Stomach (tissue), 19 donors: ENCODE results near the gene DNAH11. TPM values are rescaled to one million over a fixed set of nuclear protein-coding genes. Genes with fewer than 3 reads are reported as not detected.

Source experiments
- DNase-seq, 2 donors: peaks; one replicate each; pipeline versions ENCODE4 v3.0.0 to v3.0.0-alpha.2; 2013 to 2019
- H3K27ac ChIP-seq, 5 donors: fragments of 200-600 bp in 4 of 5; sonication (generic) in 4 of 5; one replicate each; pipeline ENCODE4 v1.5.1; 2013 to 2019; ENCODE audit warnings: mild to moderate bottlenecking in 1 of 5, moderate library complexity in 1 of 5
- H3K27me3 ChIP-seq, 3 donors: fragments of 200-600 bp; sonication (generic); one replicate each; pipeline ENCODE4 v1.5.1; 2017 to 2019; ENCODE audit warnings: mixed run types in 1 of 3
- H3K36me3 ChIP-seq, 4 donors: fragments of 200-600 bp; sonication (generic); 1 replicate in 3 of 4; 2 replicates in 1 of 4; pipeline ENCODE4 v1.5.1; 2016 to 2019
- H3K4me1 ChIP-seq, 4 donors: fragments of 200-600 bp; sonication (generic); one replicate each; pipeline ENCODE4 v1.5.1; 2016 to 2019
- H3K4me3 ChIP-seq, 4 donors: fragments of 200-600 bp; sonication (generic) in 3 of 4; one replicate each; pipeline ENCODE4 v1.5.1; 2016 to 2019; ENCODE audit warnings: mild to moderate bottlenecking in 1 of 4
- H3K9me3 ChIP-seq, 4 donors: fragments of 200-600 bp; sonication (generic); one replicate each; pipeline ENCODE4 v1.5.1; 2016 to 2019
- EP300 ChIP-seq: sonication (generic); formaldehyde crosslinking; IDR thresholded peaks from one replicate; pipeline ENCODE4 v1.6.1; 2017; ENCODE audit warnings: antibody characterized with exemption
- POLR2A ChIP-seq, 4 donors: fragments of 450-650 bp; IDR thresholded peaks; one replicate each; pipeline ENCODE4 v1.6.1; 2016; ENCODE audit warnings: antibody characterized with exemption in 4 of 4, control low read depth in 2 of 4, mild to moderate bottlenecking in 1 of 4, moderate library complexity in 1 of 4
- POLR2AphosphoS5 ChIP-seq, 3 donors: sonication (generic); formaldehyde crosslinking; IDR thresholded peaks; one replicate each; pipeline ENCODE4 v1.6.1; 2016; ENCODE audit warnings: antibody characterized with exemption in 3 of 3
- WGBS, 5 donors: extraction: QIAGEN DNeasy Blood & Tissue Kit in 3 of 5; methylation state at CpG; one replicate each; pipeline versions ENCODE4 v1.1.5 to v1.1.7; 2013 to 2018; 5-methylcytosine and 5-hydroxymethylcytosine counted together
- intact Hi-C: fragments of 100-400 bp; cut with DNase I; formaldehyde crosslinking; loops from one replicate; pipeline ENCODE4 v1.15.1; 2023; ENCODE audit warnings: low total_unique reads
- long read RNA-seq, 10 donors: transcript quantifications; one replicate each; lab custom pipeline, GENCODE V29; 2026
- polyA plus RNA-seq, 3 donors: library from polyadenylated mRNA; stranded (reverse); fragments of 200-250 nt; gene quantifications; one replicate each; pipeline ENCODE4 v1.2.3, GENCODE V29; 2013
- total RNA-seq, 5 donors: library from RNA; depleted of rRNA; stranded (reverse); fragments of >200 nt; gene quantifications; one replicate each; pipeline versions ENCODE4 v1.1.0 to v1.2.3, GENCODE V29; 2014 to 2016
- TF ChIP-seq, protein P1 (sequence below), 7 experiments: fragments of 450-650 bp in 4 of 7; fragments of 200-600 bp in 3 of 7; sonication (generic) in 3 of 7; IDR thresholded peaks; one replicate each; pipeline ENCODE4 v1.5.1; 2016 to 2019; ENCODE audit warnings: antibody characterized with exemption in 7 of 7, control low read depth in 2 of 7, mild to moderate bottlenecking in 1 of 7
- donor health status: healthy with polysubstance abuse.
- donor health status: Bipolar disorder and iron deficiency.
- donor health status: healthy.

The DNAH11 gene, protein sequence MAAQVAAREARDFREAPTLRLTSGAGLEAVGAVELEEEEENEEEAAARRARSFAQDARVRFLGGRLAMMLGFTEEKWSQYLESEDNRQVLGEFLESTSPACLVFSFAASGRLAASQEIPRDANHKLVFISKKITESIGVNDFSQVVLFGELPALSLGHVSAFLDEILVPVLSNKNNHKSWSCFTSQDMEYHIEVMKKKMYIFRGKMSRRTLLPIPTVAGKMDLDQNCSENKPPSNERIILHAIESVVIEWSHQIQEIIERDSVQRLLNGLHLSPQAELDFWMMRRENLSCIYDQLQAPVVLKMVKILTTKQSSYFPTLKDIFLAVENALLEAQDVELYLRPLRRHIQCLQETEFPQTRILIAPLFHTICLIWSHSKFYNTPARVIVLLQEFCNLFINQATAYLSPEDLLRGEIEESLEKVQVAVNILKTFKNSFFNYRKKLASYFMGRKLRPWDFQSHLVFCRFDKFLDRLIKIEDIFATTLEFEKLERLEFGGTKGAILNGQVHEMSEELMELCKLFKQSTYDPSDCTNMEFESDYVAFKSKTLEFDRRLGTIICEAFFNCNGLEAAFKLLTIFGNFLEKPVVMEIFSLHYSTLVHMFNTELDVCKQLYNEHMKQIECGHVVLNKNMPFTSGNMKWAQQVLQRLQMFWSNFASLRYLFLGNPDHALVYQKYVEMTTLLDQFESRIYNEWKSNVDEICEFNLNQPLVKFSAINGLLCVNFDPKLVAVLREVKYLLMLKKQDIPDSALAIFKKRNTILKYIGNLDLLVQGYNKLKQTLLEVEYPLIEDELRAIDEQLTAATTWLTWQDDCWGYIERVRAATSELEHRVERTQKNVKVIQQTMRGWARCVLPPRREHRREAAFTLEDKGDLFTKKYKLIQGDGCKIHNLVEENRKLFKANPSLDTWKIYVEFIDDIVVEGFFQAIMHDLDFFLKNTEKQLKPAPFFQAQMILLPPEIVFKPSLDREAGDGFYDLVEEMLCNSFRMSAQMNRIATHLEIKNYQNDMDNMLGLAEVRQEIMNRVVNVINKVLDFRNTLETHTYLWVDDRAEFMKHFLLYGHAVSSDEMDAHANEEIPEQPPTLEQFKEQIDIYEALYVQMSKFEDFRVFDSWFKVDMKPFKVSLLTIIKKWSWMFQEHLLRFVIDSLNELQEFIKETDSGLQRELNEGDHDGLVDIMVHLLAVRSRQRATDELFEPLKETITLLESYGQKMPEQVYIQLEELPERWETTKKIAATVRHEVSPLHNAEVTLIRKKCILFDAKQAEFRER (N-terminal part only)
- 1 to 10 TPM in 1 of 5 donors, under 1 TPM in 3, not detected in 1; under 0.01 to 1.7 (median 0.59) TPM for total RNA-seq
- 1 to 10 TPM in 1 of 3 donors, under 1 TPM in 2; under 0.01 to 2.6 (median 0.15) TPM for polyA plus RNA-seq
- long read RNA-seq, donor 1, result 0 reads
- long read RNA-seq, donor 2, result 0 reads
- long read RNA-seq, donor 3, result 0 reads
- long read RNA-seq, donor 4, result 0 reads
- long read RNA-seq, donor 5, result 0 reads
- long read RNA-seq, donor 6, partial matches to known transcripts, result 14 of 33 reads
- long read RNA-seq, donor 6, other reads (novel, unspliced or antisense), result 19 of 33 reads
- long read RNA-seq, donor 7, partial matches to known transcripts, result 13 of 24 reads
- long read RNA-seq, donor 7, other reads (novel, unspliced or antisense), result 11 of 24 reads
- long read RNA-seq, donor 8, result 0 reads
- long read RNA-seq, donor 9, partial matches to known transcripts, result 13 of 18 reads
- long read RNA-seq, donor 9, other reads (novel, unspliced or antisense), result 5 of 18 reads
- long read RNA-seq, donor 10, result 0 reads

DNA sequence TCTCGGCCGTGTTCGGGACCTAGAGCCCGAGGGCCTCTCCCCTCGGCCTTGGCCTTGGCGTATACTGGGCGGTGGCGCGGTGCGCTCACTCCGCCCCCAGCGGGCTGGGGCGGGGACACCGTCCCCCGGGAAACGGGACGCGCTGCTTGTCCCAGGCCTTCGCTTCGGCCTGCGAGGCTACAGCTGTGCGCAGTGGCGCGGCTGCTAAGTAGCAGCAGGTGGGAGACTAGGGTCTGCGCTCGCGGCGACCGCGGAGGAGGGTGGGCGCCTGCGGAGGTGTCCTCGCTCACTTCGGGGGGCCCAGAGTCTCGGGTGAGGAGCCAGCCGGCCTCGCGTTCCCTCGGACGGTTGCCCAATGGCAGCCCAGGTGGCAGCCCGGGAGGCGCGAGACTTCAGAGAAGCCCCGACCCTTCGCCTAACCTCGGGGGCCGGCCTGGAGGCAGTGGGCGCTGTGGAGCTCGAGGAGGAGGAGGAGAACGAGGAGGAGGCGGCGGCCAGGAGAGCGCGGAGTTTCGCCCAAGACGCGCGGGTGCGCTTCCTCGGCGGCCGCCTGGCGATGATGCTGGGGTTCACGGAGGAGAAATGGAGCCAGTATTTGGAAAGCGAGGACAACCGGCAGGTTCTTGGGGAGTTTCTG lies at the start of gene DNAH11:
Gene DNAH11 (plus strand): TSS at position 149 of the 637 bp plus-strand sequence. CDS start 207 bp downstream, at position 356.
- TF ChIP-seq POLR2AphosphoS5 (IDR thresholded peaks at IDR 0.05), result no peak
- TF ChIP-seq, protein P1, sequence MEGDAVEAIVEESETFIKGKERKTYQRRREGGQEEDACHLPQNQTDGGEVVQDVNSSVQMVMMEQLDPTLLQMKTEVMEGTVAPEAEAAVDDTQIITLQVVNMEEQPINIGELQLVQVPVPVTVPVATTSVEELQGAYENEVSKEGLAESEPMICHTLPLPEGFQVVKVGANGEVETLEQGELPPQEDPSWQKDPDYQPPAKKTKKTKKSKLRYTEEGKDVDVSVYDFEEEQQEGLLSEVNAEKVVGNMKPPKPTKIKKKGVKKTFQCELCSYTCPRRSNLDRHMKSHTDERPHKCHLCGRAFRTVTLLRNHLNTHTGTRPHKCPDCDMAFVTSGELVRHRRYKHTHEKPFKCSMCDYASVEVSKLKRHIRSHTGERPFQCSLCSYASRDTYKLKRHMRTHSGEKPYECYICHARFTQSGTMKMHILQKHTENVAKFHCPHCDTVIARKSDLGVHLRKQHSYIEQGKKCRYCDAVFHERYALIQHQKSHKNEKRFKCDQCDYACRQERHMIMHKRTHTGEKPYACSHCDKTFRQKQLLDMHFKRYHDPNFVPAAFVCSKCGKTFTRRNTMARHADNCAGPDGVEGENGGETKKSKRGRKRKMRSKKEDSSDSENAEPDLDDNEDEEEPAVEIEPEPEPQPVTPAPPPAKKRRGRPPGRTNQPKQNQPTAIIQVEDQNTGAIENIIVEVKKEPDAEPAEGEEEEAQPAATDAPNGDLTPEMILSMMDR (IDR thresholded peaks at IDR 0.05), result no peak
- TF ChIP-seq POLR2A (IDR thresholded peaks at IDR 0.05), result no peak
- TF ChIP-seq EP300, result no peak
- intact Hi-C loops, result no loop called here
- peak within 1 kb of the TSS; percentile 45 to 57 (median 52) for H3K4me3 ChIP-seq
- WGBS, 5 donors, result 0 to 1% (median 1%) methylated on average over 4 to 66 of the region's 66 CpGs
- peak; percentile 28 to 83 for DNase-seq
- peaks cover 0 to 67% (median 29%) of the 10 kb centered on the region in 3 donors for H3K27me3 ChIP-seq
- H3K4me1 ChIP-seq, result peaks cover 13 to 21% (median 16%) of the 10 kb centered on the region in 4 donors
- H3K27ac ChIP-seq, result peak within 1 kb of the TSS in 1 of 5 donors; percentile 4
- H3K9me3 ChIP-seq, result no peaks in the 10 kb centered on the region
- no peaks in the 10 kb centered on the region for H3K36me3 ChIP-seq

DNA sequence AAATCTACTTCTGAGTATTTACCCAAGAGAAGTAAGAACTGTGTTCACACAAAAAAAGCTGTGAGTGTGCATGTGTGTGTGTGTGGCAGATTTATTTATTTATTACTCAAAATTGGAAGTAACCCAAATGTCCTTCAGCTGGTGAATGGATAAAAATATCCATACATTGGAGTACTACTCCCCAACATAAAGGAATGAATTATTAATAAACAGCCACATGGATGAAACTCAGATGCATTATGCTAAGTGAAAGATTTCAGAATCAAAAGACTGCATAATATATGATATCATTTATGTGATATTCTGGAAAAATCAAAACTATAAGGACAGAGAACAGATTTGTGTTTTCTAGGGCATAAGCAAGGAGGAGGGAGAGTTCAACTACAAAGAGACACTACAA lies 47.1 kb upstream of the DNAH11 start:
- Histone ChIP-seq H3K4me1 (no peaks in the 10 kb centered on the region), H3K4me3 (no peak overlapping the region), H3K27ac (no peak overlapping the region), H3K9me3 (peaks cover 0 to 19% (median 7%) of the 10 kb centered on the region in 4 donors), H3K27me3 (no peaks in the 10 kb centered on the region), H3K36me3 (peaks cover 0 to 13% (median 2%) of the 10 kb centered on the region in 4 donors)
- DNase-seq, result no peak
- intact Hi-C loops, result no loop called here
- TF ChIP-seq, protein P1 (IDR thresholded peaks at IDR 0.05), result no peak
- TF ChIP-seq POLR2AphosphoS5 (IDR thresholded peaks at IDR 0.05) (no peak), POLR2A (IDR thresholded peaks at IDR 0.05) (no peak), EP300 (no peak)

DNA sequence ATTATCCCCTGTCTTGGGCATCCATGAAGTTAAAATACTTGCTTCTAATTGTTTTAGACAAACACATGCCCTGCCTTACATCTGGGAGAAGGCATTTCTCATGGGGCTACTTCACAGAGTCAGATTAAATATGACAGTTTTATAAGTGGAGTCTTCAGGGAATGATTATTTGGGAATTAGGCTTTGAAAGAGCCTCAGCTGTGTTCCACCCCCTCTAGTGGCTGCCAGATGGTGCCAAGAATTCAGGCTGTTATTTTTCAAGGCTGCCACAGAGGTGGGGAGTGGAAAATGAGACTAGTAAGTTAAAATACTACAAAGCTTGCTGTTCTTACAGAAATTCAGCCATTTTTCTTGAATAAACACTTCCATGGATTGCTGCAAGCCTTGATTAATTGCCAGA lies 45.8 kb upstream of the DNAH11 start:
- TF ChIP-seq POLR2AphosphoS5 (IDR thresholded peaks at IDR 0.05) (no peak), POLR2A (IDR thresholded peaks at IDR 0.05) (no peak)
- TF ChIP-seq, protein P1 (IDR thresholded peaks at IDR 0.05), result peak in 1 of 7 experiments; percentile 18
- Histone ChIP-seq H3K4me3 (no peak overlapping the region), H3K9me3 (peaks cover 0 to 19% (median 7%) of the 10 kb centered on the region in 4 donors), H3K27ac (no peak overlapping the region), H3K4me1 (no peaks in the 10 kb centered on the region), H3K27me3 (no peaks in the 10 kb centered on the region), H3K36me3 (peaks cover 0 to 13% (median 2%) of the 10 kb centered on the region in 4 donors)
- no peak for DNase-seq
- intact Hi-C loops, result no loop called here
